D721Med (cell line): Measurements from ENCODE around the gene PCDH9.
"Not testable (repeated sequence)": the region's sequence is repeated elsewhere in the genome, so short reads cannot be mapped to it uniquely, and the experiment has no call there.

Experiments
- DNase-seq: peaks from one replicate; pipeline ENCODE4 v3.0.0; 2011; ENCODE audit warnings: low spot score; ENCODE audit not compliant: insufficient read length
- FAIRE-seq: peaks from 2 replicates; lab custom pipeline; 2011; peaks lifted over from hg19 to GRCh38; lab: Jason Lieb, UNC
- CTCF ChIP-seq: IDR thresholded peaks from 2 replicates; pipeline ENCODE4 v1.5.1; 2012; ENCODE audit warnings: mild to moderate bottlenecking, control low read depth; ENCODE audit not compliant: insufficient read depth; ENCODE audit errors: missing control alignments

Gene PCDH9

GRCh38 chr13:66640231-66640630 is 589.9 kb downstream of the PCDH9 start:
- no peak for TF ChIP-seq CTCF
- DNase-seq, result no peak
- FAIRE-seq, result no peak

- DNase-seq, result no peak
- TF ChIP-seq CTCF, result no peak
- FAIRE-seq, result no peak
Measured at GRCh38 chr13:66639044-66639443, 591.1 kb downstream of the PCDH9 start.

- DNase-seq (no peak), FAIRE-seq (peak; percentile 11)
- no peak for TF ChIP-seq CTCF
Measured at GRCh38 chr13:66635526-66635925, 594.6 kb downstream of the PCDH9 start.

GRCh38 chr13:66634384-66634783 is 595.8 kb downstream of the PCDH9 start:
- DNase-seq (no peak), FAIRE-seq (no peak)
- TF ChIP-seq CTCF, result no peak

GRCh38 chr13:66627512-66627911 is 602.6 kb downstream of the PCDH9 start:
- no peak for TF ChIP-seq CTCF
- DNase-seq (no peak), FAIRE-seq (no peak)

GRCh38 chr13:66624302-66624701 is 605.8 kb downstream of the PCDH9 start:
- FAIRE-seq (no peak), DNase-seq (no peak)
- no peak for TF ChIP-seq CTCF

- DNase-seq (no peak), FAIRE-seq (no peak)
- no peak for TF ChIP-seq CTCF
Measured at GRCh38 chr13:66623129-66623820, 606.9 kb downstream of the PCDH9 start.

GRCh38 chr13:66621906-66622447 is 608.2 kb downstream of the PCDH9 start:
- not testable (repeated sequence) for DNase-seq, FAIRE-seq
